GM12874 (cell line): ENCODE measurements around the gene TBPL1.

Experiments used
- TF ChIP-seq, protein P1 (sequence below): IDR thresholded peaks from 2 replicates; pipeline ENCODE4 v1.5.1; 2011; ENCODE audit warnings: low read depth, mild to moderate bottlenecking, control low read depth, low read length, moderate library complexity; ENCODE audit not compliant: insufficient read depth

The TBPL1 gene

DNA sequence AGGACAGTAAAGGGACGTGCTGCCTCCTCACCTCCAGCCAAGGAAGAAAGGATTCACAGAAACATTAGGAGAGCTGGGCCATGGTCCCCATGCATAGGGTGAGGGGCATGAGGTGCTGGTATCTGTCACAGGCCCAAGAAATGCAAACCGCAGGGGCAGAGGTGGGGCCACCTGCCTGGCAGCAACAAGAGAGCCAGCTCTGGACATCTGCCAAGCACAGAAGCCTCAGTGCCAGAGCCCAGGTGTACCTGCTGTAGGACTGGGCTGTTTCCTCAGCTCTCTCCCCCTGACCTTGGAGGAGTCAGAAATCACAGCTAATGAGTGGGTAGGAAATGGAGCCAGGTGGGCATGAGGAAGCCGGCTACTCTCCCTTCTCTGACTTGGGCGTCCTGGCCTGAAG, 54.1 kb downstream of the TBPL1 start:
- TF ChIP-seq, protein P1, sequence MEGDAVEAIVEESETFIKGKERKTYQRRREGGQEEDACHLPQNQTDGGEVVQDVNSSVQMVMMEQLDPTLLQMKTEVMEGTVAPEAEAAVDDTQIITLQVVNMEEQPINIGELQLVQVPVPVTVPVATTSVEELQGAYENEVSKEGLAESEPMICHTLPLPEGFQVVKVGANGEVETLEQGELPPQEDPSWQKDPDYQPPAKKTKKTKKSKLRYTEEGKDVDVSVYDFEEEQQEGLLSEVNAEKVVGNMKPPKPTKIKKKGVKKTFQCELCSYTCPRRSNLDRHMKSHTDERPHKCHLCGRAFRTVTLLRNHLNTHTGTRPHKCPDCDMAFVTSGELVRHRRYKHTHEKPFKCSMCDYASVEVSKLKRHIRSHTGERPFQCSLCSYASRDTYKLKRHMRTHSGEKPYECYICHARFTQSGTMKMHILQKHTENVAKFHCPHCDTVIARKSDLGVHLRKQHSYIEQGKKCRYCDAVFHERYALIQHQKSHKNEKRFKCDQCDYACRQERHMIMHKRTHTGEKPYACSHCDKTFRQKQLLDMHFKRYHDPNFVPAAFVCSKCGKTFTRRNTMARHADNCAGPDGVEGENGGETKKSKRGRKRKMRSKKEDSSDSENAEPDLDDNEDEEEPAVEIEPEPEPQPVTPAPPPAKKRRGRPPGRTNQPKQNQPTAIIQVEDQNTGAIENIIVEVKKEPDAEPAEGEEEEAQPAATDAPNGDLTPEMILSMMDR: no peak

DNA sequence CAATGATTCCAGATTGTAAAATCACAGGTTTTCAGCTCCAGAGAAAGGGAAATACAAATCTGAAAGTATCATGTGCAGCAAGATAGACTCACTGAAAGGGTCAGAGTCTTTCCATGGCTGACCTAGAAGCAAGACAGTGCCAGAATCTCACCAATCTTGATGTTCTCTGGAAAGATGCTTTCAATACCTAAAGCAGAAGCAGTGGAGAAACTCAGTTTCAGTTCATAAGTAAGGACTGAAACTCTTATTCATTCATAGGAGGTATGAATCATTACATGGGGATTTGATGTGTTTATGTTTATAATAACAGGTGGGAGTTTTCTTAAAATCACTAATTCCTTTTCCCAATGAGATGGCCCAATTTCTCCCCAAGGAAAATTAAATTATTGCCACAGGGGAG, 56.9 kb downstream of the TBPL1 start:
- TF ChIP-seq, protein P1: no peak

DNA sequence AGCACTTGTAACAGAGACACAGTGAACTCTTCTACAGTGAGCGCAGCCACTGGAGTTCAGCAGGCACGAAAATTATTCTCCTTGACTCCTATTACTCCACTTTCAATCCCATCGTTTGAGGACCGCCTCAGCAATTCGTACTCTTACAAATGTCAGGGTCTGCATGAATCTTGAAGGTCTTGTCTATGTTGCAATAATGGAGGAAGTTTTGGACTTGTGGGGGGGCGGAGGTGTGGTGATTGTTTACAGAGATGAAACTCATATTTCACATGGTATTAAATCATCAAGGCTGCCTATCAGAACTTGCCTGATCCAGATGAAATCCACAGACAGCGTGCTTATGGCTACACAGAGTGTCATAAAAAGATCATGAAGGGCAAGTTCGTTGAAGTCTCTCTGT, 57.4 kb downstream of the TBPL1 start:
- TF ChIP-seq, protein P1: no peak

DNA sequence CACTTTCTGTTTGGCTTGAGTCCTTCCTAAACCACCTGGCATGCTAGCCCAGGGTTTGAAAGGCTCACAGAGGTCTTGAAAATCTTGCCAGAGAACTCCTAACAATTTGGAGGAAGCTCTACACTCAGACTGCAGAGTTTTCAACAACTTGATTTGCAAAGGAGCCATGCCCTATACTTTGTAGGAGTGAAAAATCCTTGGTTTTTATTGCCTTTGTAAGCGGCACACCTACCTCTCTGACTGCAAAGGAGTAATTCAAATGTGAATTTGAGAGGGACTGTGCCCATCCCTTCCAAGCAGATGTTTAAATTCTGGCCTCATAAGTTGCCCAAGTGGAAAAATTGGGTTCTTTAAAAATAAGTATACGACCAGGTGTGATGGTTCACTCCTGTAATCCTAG, 58.0 kb downstream of the TBPL1 start:
- TF ChIP-seq, protein P1: no peak

DNA sequence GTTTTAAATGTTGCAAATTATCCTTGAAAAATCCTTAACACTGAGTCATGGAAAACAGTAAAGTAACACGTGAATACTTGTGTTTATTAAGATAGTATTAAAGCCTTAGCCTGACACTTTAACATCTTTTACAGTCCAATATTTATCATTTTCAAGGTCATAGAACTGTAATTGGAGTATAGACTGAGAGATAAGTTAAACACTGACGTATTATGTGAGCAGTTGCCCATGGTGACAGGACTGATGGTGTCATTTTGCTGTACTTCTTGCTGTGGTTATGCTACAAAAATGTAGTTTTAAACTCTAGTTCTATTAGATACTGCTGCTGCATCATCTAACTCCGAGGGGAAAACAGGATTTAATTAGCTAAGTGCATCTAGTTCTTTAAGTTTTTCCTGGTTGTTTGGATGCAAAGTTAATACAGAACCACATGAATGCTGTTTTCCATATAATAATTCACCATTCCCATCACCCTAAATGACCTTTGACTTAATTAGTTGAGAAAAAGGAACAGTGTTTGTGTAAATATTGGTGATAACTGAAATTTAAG, 61.6 kb downstream of the TBPL1 start:
- TF ChIP-seq, protein P1: no peak

DNA sequence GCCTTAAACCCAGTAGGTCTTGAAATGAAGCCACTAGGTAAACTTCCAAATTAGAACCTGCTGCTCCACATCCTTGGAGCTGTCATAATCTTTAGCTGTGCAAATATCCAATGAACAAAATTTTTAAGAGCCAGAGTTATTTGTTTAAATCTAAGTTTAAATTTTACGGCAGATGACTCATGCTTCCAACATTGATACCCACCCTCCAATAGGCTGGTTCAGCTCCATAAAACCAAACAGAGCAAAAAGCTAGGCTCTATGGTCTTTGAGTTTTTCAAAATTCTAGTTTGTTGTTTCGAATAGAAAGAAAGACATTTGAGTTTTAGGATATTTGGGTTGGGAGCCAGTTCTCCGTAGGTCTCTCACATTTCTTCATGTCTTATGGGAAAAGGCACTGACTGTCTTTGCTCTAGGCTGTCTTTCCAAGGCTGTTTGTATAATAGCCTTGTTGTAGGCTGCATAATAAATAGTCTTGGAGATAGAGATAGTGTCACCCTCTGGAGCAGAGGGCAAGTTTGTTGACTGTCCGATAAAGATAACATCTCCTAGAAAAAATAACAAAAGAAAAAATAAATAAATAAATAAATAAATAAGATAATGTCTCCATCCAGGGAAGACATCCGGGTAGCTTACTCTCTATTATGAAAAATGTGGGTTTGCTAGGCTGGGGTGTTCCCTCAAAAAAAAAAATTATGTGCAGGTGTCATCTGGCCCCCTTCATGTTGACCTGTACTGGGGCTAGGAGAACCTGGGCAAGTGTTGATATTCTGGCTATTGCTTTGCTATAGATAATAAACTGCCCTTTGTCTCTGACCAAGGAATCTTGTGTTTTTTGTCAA, 62.9 kb downstream of the TBPL1 start:
- TF ChIP-seq, protein P1: no peak

DNA sequence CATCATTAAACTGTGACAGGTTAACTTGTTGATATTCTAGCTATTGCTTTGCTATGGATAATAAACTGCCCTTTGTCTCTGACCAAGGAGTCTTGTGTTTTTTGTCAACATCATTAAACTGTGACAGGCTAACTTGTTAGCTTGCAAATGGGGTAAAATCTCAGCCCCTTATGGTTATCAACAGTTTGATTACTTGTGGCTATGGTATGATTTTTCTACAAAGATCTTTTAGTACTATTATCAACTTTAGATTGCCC, 63.5 kb downstream of the TBPL1 start:
- TF ChIP-seq, protein P1: no peak
